Measurements from ENCODE around the gene PRSS33. TPM values are rescaled to one million over a fixed set of nuclear protein-coding genes. Genes with fewer than 3 reads are reported as not detected.

Gene PRSS33
- total and polyA plus RNA-seq, 9 donors, result 0.36 to 26.8 (median 0.82) TPM; not detected in 4

DNA sequence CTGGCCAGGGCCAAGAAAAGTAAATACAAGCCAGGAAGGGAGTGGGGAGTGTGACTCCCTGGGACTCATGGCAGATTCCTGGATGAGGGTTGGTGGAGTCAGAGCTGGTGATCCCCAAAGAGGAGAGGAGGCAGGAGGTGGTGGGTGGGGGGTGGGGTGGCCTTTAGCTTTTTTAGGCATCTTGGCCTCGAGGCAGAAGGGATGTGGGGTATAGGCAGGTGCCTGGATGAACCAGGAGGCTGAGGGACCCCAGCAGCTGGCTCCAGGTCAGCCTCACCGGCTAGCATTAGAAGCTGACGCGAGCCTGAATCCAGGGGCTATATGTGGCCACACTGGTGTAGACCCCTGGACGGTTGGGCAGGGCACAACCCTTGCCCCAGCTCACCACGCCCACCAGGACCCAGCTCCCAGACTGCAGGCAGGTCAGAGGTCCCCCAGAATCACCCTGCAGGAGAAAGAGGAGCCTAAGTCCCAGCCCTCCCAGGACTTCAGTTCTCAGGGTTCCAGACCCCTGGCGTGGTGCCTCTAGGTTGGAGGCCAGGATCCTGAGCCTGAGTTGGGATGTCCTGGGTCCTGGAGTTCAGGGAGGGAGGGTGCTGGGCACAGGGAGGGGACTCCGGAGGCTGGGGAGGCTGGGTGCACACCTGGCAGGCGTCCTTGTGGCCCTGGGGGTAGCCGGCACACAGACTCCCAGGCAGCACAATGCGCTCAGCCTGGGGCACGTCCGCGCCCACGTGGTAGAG lies 2.8 kb downstream of the PRSS33 start:
- H3K27me3 ChIP-seq, result no peaks in the 10 kb centered on the region

DNA sequence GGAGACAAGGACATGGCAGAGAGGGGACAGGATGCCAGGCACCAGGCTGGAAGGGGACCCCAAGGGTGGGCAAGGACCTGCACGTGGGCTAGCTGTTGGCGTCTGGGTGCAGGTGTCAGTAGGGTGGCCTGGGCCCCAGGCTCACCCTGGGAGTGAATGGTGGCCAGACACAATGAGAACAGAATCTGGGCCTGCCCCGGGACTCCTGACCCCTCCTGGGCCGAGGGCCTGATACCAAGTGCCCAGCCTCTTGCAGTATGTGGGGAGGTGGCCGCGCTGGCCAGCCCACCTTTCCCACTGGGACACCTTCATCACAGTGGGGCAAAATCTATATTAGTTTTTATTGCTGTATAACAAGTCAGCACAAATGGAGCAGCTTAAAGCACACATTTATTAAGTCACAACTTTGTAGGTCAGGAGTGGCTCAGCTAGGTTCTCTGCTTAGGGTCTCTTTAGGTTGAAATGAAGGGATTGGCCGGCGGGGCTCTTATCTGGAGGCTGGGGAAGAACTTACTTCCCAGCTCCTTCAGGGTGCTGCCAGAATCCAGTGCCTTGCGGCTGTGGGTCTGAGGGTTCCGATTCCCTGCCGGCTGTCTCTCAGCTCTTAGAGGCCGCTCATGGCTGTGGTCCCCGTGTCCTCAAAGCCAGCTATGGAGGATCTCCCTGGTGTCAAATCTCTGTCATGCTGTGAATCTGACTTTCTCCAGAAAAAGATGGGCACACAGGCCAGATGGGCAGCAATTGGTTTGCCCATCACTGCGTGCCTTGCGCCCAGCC lies 3.6 kb downstream of the PRSS33 start:
- TF ChIP-seq EP300 (IDR thresholded peaks at IDR 0.05) (no peak), POLR2A (IDR thresholded peaks at IDR 0.05) (no peak)
- TF ChIP-seq, protein P1, sequence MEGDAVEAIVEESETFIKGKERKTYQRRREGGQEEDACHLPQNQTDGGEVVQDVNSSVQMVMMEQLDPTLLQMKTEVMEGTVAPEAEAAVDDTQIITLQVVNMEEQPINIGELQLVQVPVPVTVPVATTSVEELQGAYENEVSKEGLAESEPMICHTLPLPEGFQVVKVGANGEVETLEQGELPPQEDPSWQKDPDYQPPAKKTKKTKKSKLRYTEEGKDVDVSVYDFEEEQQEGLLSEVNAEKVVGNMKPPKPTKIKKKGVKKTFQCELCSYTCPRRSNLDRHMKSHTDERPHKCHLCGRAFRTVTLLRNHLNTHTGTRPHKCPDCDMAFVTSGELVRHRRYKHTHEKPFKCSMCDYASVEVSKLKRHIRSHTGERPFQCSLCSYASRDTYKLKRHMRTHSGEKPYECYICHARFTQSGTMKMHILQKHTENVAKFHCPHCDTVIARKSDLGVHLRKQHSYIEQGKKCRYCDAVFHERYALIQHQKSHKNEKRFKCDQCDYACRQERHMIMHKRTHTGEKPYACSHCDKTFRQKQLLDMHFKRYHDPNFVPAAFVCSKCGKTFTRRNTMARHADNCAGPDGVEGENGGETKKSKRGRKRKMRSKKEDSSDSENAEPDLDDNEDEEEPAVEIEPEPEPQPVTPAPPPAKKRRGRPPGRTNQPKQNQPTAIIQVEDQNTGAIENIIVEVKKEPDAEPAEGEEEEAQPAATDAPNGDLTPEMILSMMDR (IDR thresholded peaks at IDR 0.05), result no peak
- Histone ChIP-seq H3K27me3 (no peaks in the 10 kb centered on the region), H3K9me3 (no peaks in the 10 kb centered on the region), H3K4me1 (ENCODE audit: insufficient read depth) (peaks cover 5% of the 10 kb centered on the region), H3K27ac (no peak overlapping the region), H3K4me3 (no peak overlapping the region), H3K36me3 (no peaks in the 10 kb centered on the region)
- intact Hi-C loops (cut with DNase I), result no loop called here
- peak in 2 of 5 donors; percentile 8 to 9 for DNase-seq
- 78 to 88% (median 85%) methylated on average over 15 of the region's 15 CpGs for WGBS, 3 donors

More for the DNA sequence above, 2.8 kb downstream of the PRSS33 start:
- Histone ChIP-seq H3K9me3 (no peaks in the 10 kb centered on the region), H3K4me1 (ENCODE audit: insufficient read depth) (no peaks in the 10 kb centered on the region), H3K4me3 (no peak overlapping the region), H3K27ac (no peak overlapping the region), H3K36me3 (no peaks in the 10 kb centered on the region)
- 44 to 45% (median 45%) methylated on average over 14 to 15 of the region's 15 CpGs for WGBS, 3 donors
- DNase-seq, result peak in 2 of 5 donors; percentile 13 to 14
- TF ChIP-seq EP300 (IDR thresholded peaks at IDR 0.05) (no peak), POLR2A (IDR thresholded peaks at IDR 0.05) (no peak)
- TF ChIP-seq, protein P1 (IDR thresholded peaks at IDR 0.05), result no peak
- intact Hi-C loops (cut with DNase I), result no loop called here

DNA sequence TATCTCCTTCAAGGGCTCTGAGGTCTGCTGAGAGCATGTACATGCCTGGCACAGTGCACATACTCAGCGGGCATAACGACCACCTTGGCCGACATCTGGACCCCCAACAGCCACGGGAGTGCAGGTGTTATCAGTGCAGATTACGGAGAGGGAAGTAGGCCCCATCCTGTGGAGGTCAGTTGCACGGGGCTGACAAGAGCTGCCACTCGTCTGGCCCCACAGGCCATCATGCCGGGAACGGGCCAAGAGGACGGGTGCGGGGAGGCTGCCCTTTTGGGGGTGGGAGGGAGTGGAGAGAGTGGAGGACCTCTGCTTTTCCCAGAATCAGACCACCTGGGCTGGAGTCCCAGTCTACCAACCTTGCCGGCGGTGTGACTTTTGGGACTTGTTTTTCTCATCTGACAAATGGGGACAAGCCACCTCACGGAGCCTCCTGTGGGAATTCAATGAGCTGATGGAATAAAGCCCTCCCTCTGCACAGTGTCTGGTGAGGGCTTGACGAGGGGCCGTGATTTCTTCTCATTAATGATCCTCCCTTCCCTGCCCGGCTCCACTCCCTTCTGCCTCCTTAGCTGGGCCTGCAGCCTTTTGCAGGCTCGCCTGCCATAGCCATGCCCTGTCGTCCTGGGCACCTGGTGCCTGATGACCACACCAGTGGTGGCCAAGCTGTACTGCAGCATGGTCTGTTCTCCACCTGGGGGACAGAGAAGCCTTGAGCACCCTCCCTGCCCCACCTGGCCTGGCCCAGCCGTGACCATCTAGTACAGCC lies 4.6 kb downstream of the PRSS33 start:
- Histone ChIP-seq H3K4me3 (no peak overlapping the region), H3K36me3 (no peaks in the 10 kb centered on the region), H3K4me1 (ENCODE audit: insufficient read depth) (peaks cover 11% of the 10 kb centered on the region), H3K27me3 (no peaks in the 10 kb centered on the region), H3K9me3 (no peaks in the 10 kb centered on the region), H3K27ac (no peak overlapping the region)
- TF ChIP-seq, protein P1 (IDR thresholded peaks at IDR 0.05), result no peak
- no peak for TF ChIP-seq EP300 (IDR thresholded peaks at IDR 0.05)
- TF ChIP-seq POLR2A (IDR thresholded peaks at IDR 0.05), result no peak
- WGBS, 3 donors, result 55 to 62% (median 60%) methylated on average over 20 of the region's 20 CpGs
- intact Hi-C loops (cut with DNase I), result no loop called here
- DNase-seq, result peak in 2 of 5 donors; percentile 13 to 15
